Caco-2 (cell line): ENCODE measurements around the gene IFNA21. TPM values are rescaled to one million over a fixed set of nuclear protein-coding genes. Genes with fewer than 3 reads are reported as not detected.
A peak's percentile ranks its signal among the peaks of the same experiment; 100 is the strongest.
"Not testable (repeated sequence)": the region's sequence is repeated elsewhere in the genome, so short reads cannot be mapped to it uniquely, and the experiment has no call there.

Experiments used
- BruUV-seq: library from RNA; stranded (reverse); fragments of 400-500 nt; replicated peaks from 2 replicates; lab custom pipeline; 2021; lab: Mats Ljungman, UMichigan
- CTCF ChIA-PET: fragments of 300-600 bp; sonication (Branson Sonifier 250); formaldehyde crosslinking; loops from one replicate; lab custom pipeline; 2022; ENCODE audit warnings: antibody characterized with exemption; lab: Charles Lee
- POLR2A ChIA-PET: fragments of 300-600 bp; sonication (Branson Sonifier 250); formaldehyde crosslinking; loops from one replicate; lab custom pipeline; 2022; ENCODE audit warnings: antibody characterized with exemption; lab: Charles Lee
- DNase-seq, 2 experiments: peaks; one replicate each; pipeline versions ENCODE4 v3.0.0 to v3.0.0-alpha.2; 2020 to 2022
- H3K27me3 ChIP-seq: replicated peaks from 2 replicates; pipeline ENCODE4 v1.6.0; 2011; ENCODE audit warnings: low read length; ENCODE audit not compliant: control insufficient read depth, insufficient read depth
- H3K36me3 ChIP-seq: 2 replicates; pipeline ENCODE4 v1.5.1; 2011; ENCODE audit warnings: low read length; ENCODE audit not compliant: control insufficient read depth, insufficient read depth
- H3K4me1 ChIP-seq: fragments of 250-450 bp; sonication (Bioruptor Pico); 2 replicates; pipeline ENCODE4 v1.5.1; 2020; ENCODE audit warnings: mild to moderate bottlenecking
- H3K4me3 ChIP-seq: 2 replicates; pipeline ENCODE4 v1.5.1; 2011; ENCODE audit warnings: low read depth, mild to moderate bottlenecking, control low read depth, low read length
- H3K9me3 ChIP-seq: fragments of 250-450 bp; sonication (Bioruptor Pico); 2 replicates; pipeline ENCODE4 v1.5.1; 2020; ENCODE audit warnings: mild to moderate bottlenecking, moderate library complexity
- H3K27ac Mint-ChIP-seq: one replicate; pipeline ENCODE4 v1.8.0; 2022; ENCODE audit warnings: mixed read lengths; ENCODE audit not compliant: unreplicated experiment
- H3K27me3 Mint-ChIP-seq: one replicate; pipeline ENCODE4 v1.8.0; 2022; ENCODE audit warnings: mixed read lengths; ENCODE audit not compliant: insufficient read depth, unreplicated experiment
- H3K36me3 Mint-ChIP-seq: one replicate; pipeline ENCODE4 v1.8.0; 2022; ENCODE audit warnings: mild to moderate bottlenecking, mixed read lengths; ENCODE audit not compliant: insufficient read depth, unreplicated experiment
- H3K4me1 Mint-ChIP-seq: one replicate; pipeline ENCODE4 v1.8.0; 2022; ENCODE audit warnings: low read depth, mixed read lengths; ENCODE audit not compliant: unreplicated experiment
- H3K4me3 Mint-ChIP-seq: one replicate; pipeline ENCODE4 v1.8.0; 2022; ENCODE audit warnings: mild to moderate bottlenecking, moderate library complexity, mixed read lengths; ENCODE audit not compliant: unreplicated experiment
- H3K9me3 Mint-ChIP-seq: one replicate; pipeline ENCODE4 v1.8.0; 2022; ENCODE audit warnings: mixed read lengths; ENCODE audit not compliant: unreplicated experiment
- intact Hi-C: fragments of 100-400 bp; cut with micrococcal nuclease; formaldehyde crosslinking; loops from one replicate; pipeline ENCODE4 v1.10.0; 2022; ENCODE audit not compliant: unreplicated experiment
- total RNA-seq: library from RNA; stranded (reverse); gene quantifications from 2 replicates; pipeline ENCODE4 v1.2.3, GENCODE V29; 2022
- TF ChIP-seq, protein P1 (sequence below), 2 experiments: fragments of 200-600 bp in 1 of 2; IDR thresholded peaks; 1 replicate in 1 of 2; 2 replicates in 1 of 2; pipeline versions ENCODE4 v1.5.1 to v1.8.0; 2011 to 2022; ENCODE audit warnings: antibody characterized with exemption in 1 of 2, control low read depth in 1 of 2, inconsistent platforms in 1 of 2, low read depth in 1 of 2, low read length in 1 of 2, mild to moderate bottlenecking in 1 of 2, moderate library complexity in 1 of 2; ENCODE audit not compliant: insufficient read depth in 1 of 2, severe bottlenecking in 1 of 2, unreplicated experiment in 1 of 2

The IFNA21 gene
- total RNA-seq, 1 experiment from 2014 or later: not detected

DNA sequence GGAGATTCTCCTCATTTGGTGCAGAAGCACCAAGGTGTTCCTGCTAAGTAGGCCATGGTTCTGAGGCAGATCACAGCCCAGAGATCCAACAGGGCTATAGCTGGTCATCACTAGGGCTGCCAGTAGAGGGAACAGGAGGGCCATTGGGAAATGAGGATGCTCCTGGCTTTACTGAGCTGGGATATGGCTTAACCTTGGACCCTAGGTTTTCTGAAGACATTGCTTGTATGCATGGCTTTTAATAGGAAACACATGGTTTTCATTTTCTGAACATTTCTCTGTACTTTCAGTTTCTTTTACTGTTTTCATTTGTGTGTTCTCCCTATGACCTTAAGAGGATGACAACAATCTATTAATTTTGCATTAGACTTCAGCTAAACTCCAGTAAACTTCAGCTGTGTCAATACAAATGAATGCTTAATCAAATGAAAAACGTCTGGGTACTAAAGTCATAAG lies 25.0 kb downstream of the IFNA21 start, which contains the start of gene IFNW1:
Gene IFNW1, minus strand, starts transcription at position 406 of the 456 bp plus-strand sequence. Its CDS starts 262 bp downstream, at position 144.
- H3K27me3 ChIP-seq: no peaks in the 10 kb centered on the region
- Mint-ChIP-seq H3K27me3 (peaks cover 12% of the 10 kb centered on the region), H3K36me3 (no peaks in the 10 kb centered on the region), H3K4me1 (no peaks in the 10 kb centered on the region), H3K27ac (no peak within 1 kb of the TSS), H3K4me3 (no peak within 1 kb of the TSS), H3K9me3 (no peaks in the 10 kb centered on the region)
- H3K4me1 ChIP-seq: no peaks in the 10 kb centered on the region
- TF ChIP-seq, protein P1, sequence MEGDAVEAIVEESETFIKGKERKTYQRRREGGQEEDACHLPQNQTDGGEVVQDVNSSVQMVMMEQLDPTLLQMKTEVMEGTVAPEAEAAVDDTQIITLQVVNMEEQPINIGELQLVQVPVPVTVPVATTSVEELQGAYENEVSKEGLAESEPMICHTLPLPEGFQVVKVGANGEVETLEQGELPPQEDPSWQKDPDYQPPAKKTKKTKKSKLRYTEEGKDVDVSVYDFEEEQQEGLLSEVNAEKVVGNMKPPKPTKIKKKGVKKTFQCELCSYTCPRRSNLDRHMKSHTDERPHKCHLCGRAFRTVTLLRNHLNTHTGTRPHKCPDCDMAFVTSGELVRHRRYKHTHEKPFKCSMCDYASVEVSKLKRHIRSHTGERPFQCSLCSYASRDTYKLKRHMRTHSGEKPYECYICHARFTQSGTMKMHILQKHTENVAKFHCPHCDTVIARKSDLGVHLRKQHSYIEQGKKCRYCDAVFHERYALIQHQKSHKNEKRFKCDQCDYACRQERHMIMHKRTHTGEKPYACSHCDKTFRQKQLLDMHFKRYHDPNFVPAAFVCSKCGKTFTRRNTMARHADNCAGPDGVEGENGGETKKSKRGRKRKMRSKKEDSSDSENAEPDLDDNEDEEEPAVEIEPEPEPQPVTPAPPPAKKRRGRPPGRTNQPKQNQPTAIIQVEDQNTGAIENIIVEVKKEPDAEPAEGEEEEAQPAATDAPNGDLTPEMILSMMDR (IDR thresholded peaks at IDR 0.05; ENCODE audit: insufficient read depth in 1 of 2, low read depth in 1 of 2, low read length in 1 of 2, severe bottlenecking in 1 of 2, unreplicated experiment in 1 of 2): no peak
- DNase-seq: peak in 1 of 2 experiments; percentile 5
- no peak within 1 kb of the TSS for H3K4me3 ChIP-seq
- CTCF ChIA-PET: no interaction called here
- intact Hi-C loops: loop anchor here (2.0 kb wide), 1 partner anchor 65 kb away; the partner anchor contains the start of gene IFNA10
- H3K9me3 ChIP-seq: no peaks in the 10 kb centered on the region
- POLR2A ChIA-PET: no interaction called here
- no TSS peak for BruUV-seq
- H3K36me3 ChIP-seq: no peaks in the 10 kb centered on the region

DNA sequence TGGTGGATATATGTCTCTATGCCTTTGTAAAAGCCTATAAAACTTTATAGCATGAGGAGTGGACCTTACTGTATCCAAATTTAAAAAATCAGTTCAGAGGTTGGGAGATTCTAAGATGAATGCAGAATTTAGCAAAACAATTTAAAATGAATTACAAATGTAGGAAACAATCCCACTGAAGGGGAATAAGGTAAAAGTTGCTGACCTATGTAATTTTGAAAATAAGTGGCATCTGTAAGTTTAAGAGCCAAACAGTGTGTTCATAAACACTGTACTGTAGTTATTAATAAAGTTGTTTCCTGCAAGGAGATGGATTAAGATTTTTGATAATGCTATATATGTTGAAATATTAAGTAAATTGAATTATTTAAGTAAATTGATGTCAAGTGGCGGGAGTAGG lies 29.4 kb downstream of the IFNA21 start:
- no peaks in the 10 kb centered on the region for H3K36me3 ChIP-seq
- ChIA-PET POLR2A (no interaction called here), CTCF (no interaction called here)
- peaks cover 14% of the 10 kb centered on the region for H3K27me3 Mint-ChIP-seq
- intact Hi-C loops: no loop called here
- no peaks in the 10 kb centered on the region for H3K9me3 ChIP-seq
- no TSS peak for BruUV-seq
- H3K4me3 ChIP-seq: no peak overlapping the region
- H3K4me3 Mint-ChIP-seq: no peak overlapping the region
- H3K36me3 Mint-ChIP-seq: no peaks in the 10 kb centered on the region
- H3K4me1 ChIP-seq: no peaks in the 10 kb centered on the region
- no peak for DNase-seq
- H3K4me1 Mint-ChIP-seq: no peaks in the 10 kb centered on the region
- H3K27me3 ChIP-seq: no peaks in the 10 kb centered on the region
- H3K9me3 Mint-ChIP-seq: no peaks in the 10 kb centered on the region
- TF ChIP-seq, protein P1 (IDR thresholded peaks at IDR 0.05; ENCODE audit: insufficient read depth in 1 of 2, low read depth in 1 of 2, low read length in 1 of 2, severe bottlenecking in 1 of 2, unreplicated experiment in 1 of 2): no peak
- H3K27ac Mint-ChIP-seq: no peak overlapping the region

DNA sequence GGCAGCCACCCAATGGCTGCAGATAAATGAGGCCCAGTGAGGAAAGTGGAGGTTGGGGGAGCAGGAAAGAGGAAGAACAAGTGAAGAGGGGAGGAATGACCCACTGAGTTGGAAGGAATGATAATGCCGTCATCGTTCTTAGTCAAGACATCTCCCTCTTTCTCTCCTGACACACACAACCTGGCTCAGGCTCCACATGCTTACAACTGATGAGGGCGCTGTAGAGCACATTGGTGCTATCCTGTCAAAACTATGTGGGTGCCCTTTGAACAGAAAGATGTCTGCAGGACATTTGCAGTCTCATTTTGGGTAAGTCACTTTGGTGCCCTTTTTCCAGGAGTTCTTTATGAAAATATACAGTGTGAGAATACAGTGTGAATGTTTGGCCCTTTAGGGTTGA lies 30.7 kb downstream of the IFNA21 start:
- Mint-ChIP-seq H3K4me3 (no peak overlapping the region), H3K36me3 (no peaks in the 10 kb centered on the region), H3K9me3 (no peaks in the 10 kb centered on the region), H3K27ac (no peak overlapping the region), H3K27me3 (peaks cover 17% of the 10 kb centered on the region), H3K4me1 (no peaks in the 10 kb centered on the region)
- POLR2A ChIA-PET: no interaction called here
- intact Hi-C loops: no loop called here
- no TSS peak for BruUV-seq
- Histone ChIP-seq H3K27me3 (no peaks in the 10 kb centered on the region), H3K9me3 (no peaks in the 10 kb centered on the region), H3K36me3 (no peaks in the 10 kb centered on the region), H3K4me3 (no peak overlapping the region), H3K4me1 (no peaks in the 10 kb centered on the region)
- DNase-seq: no peak
- TF ChIP-seq, protein P1 (IDR thresholded peaks at IDR 0.05; ENCODE audit: insufficient read depth in 1 of 2, low read depth in 1 of 2, low read length in 1 of 2, severe bottlenecking in 1 of 2, unreplicated experiment in 1 of 2): no peak
- CTCF ChIA-PET: no interaction called here

DNA sequence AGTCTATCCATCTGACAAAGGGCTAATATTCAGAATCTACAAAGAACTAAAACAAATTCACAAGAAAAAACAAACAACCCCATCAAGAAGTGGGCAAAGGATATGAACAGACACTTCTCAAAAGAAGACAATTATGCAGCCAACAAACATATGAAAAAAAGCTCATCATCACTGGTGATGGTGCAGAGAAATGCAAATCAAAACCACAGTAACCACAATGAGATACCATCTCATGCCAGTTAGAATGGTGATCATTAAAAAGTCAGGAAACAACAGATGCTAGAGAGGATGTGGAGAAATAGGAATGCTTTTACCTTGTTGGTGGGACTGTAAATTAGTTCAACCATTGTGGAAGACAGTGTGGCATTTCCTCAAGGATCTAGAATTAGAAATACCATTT lies 38.3 kb downstream of the IFNA21 start:
- H3K36me3 Mint-ChIP-seq, H3K36me3 ChIP-seq, H3K27me3 Mint-ChIP-seq, H3K9me3 Mint-ChIP-seq, intact Hi-C loops, BruUV-seq, H3K27ac Mint-ChIP-seq, DNase-seq, H3K4me3 Mint-ChIP-seq, H3K4me3 ChIP-seq, H3K27me3 ChIP-seq, CTCF ChIA-PET, H3K4me1 ChIP-seq, POLR2A ChIA-PET, H3K9me3 ChIP-seq, H3K4me1 Mint-ChIP-seq: not testable (repeated sequence)
